SK-N-SH (cell line): Measurements from ENCODE around the gene FRS2. TPM values are rescaled to one million over a fixed set of nuclear protein-coding genes. Genes with fewer than 3 reads are reported as not detected.

Experiments used
- CTCF ChIA-PET: fragments of 300-600, 350-600 bp; formaldehyde crosslinking; extraction: SDS; loops from one replicate; lab custom pipeline; 2021; lab: Yijun Ruan, JAX
- POLR2A ChIA-PET: fragments of 350-600 bp; sonication (Branson Sonifier 250); formaldehyde crosslinking; extraction: SDS; loops from one replicate; lab custom pipeline; 2020; ENCODE audit warnings: antibody characterized with exemption, inconsistent platforms; lab: Yijun Ruan, JAX
- DNase-seq: peaks from one replicate; pipeline ENCODE4 v3.0.0; 2012
- H2AFZ ChIP-seq: fragments of 200-600 bp; sonication (generic); 2 replicates; pipeline ENCODE4 v1.8.1; 2016; ENCODE audit warnings: antibody characterized with exemption, mild to moderate bottlenecking, low read depth
- H3F3A ChIP-seq: fragments of 200-600 bp; sonication (generic); replicated peaks from 2 replicates; pipeline ENCODE3; 2016; ENCODE audit warnings: antibody characterized with exemption, mild to moderate bottlenecking; ENCODE audit not compliant: insufficient read depth
- H3K27ac ChIP-seq, 2 experiments: fragments of 200-500 bp in 1 of 2; fragments of 200-600 bp in 1 of 2; sonication (Bioruptor generic) in 1 of 2; sonication (generic), shearing (Covaris generic) in 1 of 2; 2 replicates each; pipeline versions ENCODE4 v1.5.1 to v1.6.1; 2014 to 2016; ENCODE audit warnings: low read depth in 2 of 2, inconsistent platforms in 1 of 2, low read length in 1 of 2, mild to moderate bottlenecking in 1 of 2, mixed read lengths in 1 of 2
- H3K27me3 ChIP-seq: fragments of 200-600 bp; sonication (generic), shearing (Covaris generic); 2 replicates; pipeline ENCODE4 v1.6.1; 2016; ENCODE audit warnings: mixed run types; ENCODE audit not compliant: insufficient read depth
- H3K36me3 ChIP-seq, 2 experiments: fragments of 200-500 bp in 1 of 2; fragments of 200-600 bp in 1 of 2; sonication (Bioruptor generic) in 1 of 2; sonication (generic) in 1 of 2; replicated peaks in 1 of 2; 2 replicates each; pipeline versions ENCODE3 to v1.5.1; 2014 to 2016; ENCODE audit warnings: low read length in 1 of 2, mild to moderate bottlenecking in 1 of 2; ENCODE audit not compliant: insufficient read depth in 2 of 2, control insufficient read depth in 1 of 2
- H3K4me1 ChIP-seq, 2 experiments: fragments of 200-500 bp in 1 of 2; fragments of 200-600 bp in 1 of 2; sonication (Bioruptor generic) in 1 of 2; sonication (generic), shearing (Covaris generic) in 1 of 2; 2 replicates each; pipeline versions ENCODE4 v1.5.1 to v1.6.1; 2014 to 2016; ENCODE audit warnings: low read depth in 1 of 2, low read length in 1 of 2, mixed run types in 1 of 2; ENCODE audit not compliant: insufficient read depth in 2 of 2, control insufficient read depth in 1 of 2
- H3K4me2 ChIP-seq: fragments of 200-600 bp; sonication (generic), shearing (Covaris generic); 2 replicates; pipeline ENCODE4 v1.6.1; 2017; ENCODE audit warnings: mixed run types
- H3K4me3 ChIP-seq, 2 experiments: fragments of 200-500 bp in 1 of 2; fragments of 200-600 bp in 1 of 2; sonication (Bioruptor generic) in 1 of 2; sonication (generic), shearing (Covaris generic) in 1 of 2; 2 replicates each; pipeline versions ENCODE4 v1.5.1 to v1.8.1; 2014 to 2016; ENCODE audit warnings: low read depth in 2 of 2, inconsistent platforms in 1 of 2, low read length in 1 of 2, mild to moderate bottlenecking in 1 of 2, mixed read lengths in 1 of 2, moderate library complexity in 1 of 2
- H3K79me2 ChIP-seq: fragments of 200-600 bp; sonication (generic); 2 replicates; pipeline ENCODE4 v1.8.1; 2017; ENCODE audit warnings: mild to moderate bottlenecking; ENCODE audit not compliant: insufficient read depth
- H3K9ac ChIP-seq: fragments of 200-600 bp; sonication (generic); 2 replicates; pipeline ENCODE4 v1.6.1; 2017; ENCODE audit warnings: mixed run types
- H3K9me2 ChIP-seq: fragments of 200-600 bp; sonication (generic); 2 replicates; pipeline ENCODE4 v1.6.1; 2017; ENCODE audit warnings: mixed run types
- H3K9me3 ChIP-seq: fragments of 200-600 bp; sonication (generic); 2 replicates; pipeline ENCODE4 v1.6.1; 2017; ENCODE audit warnings: mixed run types, mild to moderate bottlenecking, moderate library complexity
- H4K20me1 ChIP-seq: fragments of 200-600 bp; sonication (generic); 2 replicates; pipeline ENCODE4 v1.6.1; 2017; ENCODE audit warnings: mild to moderate bottlenecking, mixed run types; ENCODE audit not compliant: insufficient read depth
- CHD2 ChIP-seq: fragments of 150-350 bp; IDR thresholded peaks from 2 replicates; pipeline ENCODE4 v1.6.1; 2018; ENCODE audit warnings: low read length; ENCODE audit not compliant: partially characterized antibody
- EP300 ChIP-seq, 2 experiments: IDR thresholded peaks; 2 replicates each; pipeline versions ENCODE4 v1.4.0 to v1.6.1; 2012; ENCODE audit warnings: borderline replicate concordance in 1 of 2, low read depth in 1 of 2, low read length in 1 of 2
- FOSL2 ChIP-seq: IDR thresholded peaks from 2 replicates; pipeline ENCODE4 v1.4.0; 2012; ENCODE audit warnings: low read depth, mild to moderate bottlenecking, moderate library complexity, borderline replicate concordance
- JUND ChIP-seq: IDR thresholded peaks from 2 replicates; pipeline ENCODE4 v1.4.0; 2012
- MEF2A ChIP-seq: IDR thresholded peaks from 2 replicates; pipeline ENCODE4 v1.4.0; 2012; ENCODE audit warnings: low read depth, borderline replicate concordance
- NFIC ChIP-seq: IDR thresholded peaks from 2 replicates; pipeline ENCODE4 v1.4.0; 2012; ENCODE audit warnings: borderline replicate concordance
- POLR2AphosphoS5 ChIP-seq: IDR thresholded peaks from 2 replicates; pipeline ENCODE4 v1.6.1; 2012; ENCODE audit warnings: low read depth, low read length
- RAD21 ChIP-seq: IDR thresholded peaks from 2 replicates; pipeline ENCODE4 v1.6.1; 2012; ENCODE audit warnings: mild to moderate bottlenecking, low read length
- RFX5 ChIP-seq: IDR thresholded peaks from 2 replicates; pipeline ENCODE4 v1.6.1; 2012; ENCODE audit warnings: mild to moderate bottlenecking, improper control_type of control experiment, low read length
- RXRA ChIP-seq: IDR thresholded peaks from 2 replicates; pipeline ENCODE4 v1.4.0; 2012; ENCODE audit warnings: low read depth, mild to moderate bottlenecking, borderline replicate concordance
- SMC3 ChIP-seq: IDR thresholded peaks from 2 replicates; pipeline ENCODE4 v1.6.1; 2012; ENCODE audit warnings: low read depth, low read length, improper control_type of control experiment
- TAF1 ChIP-seq: IDR thresholded peaks from 2 replicates; pipeline ENCODE4 v1.6.1; 2012; ENCODE audit warnings: low read depth, mild to moderate bottlenecking, low read length, moderate library complexity, borderline replicate concordance
- USF1 ChIP-seq: IDR thresholded peaks from 2 replicates; pipeline ENCODE4 v1.4.0; 2012; ENCODE audit warnings: low read depth, borderline replicate concordance
- ZBTB33 ChIP-seq: IDR thresholded peaks from 2 replicates; pipeline ENCODE4 v1.4.0; 2012; ENCODE audit warnings: low read depth, borderline replicate concordance
- WGBS: methylation state at CpG from one replicate; pipeline ENCODE4 v1.1.6; 2017; ENCODE audit warnings: low lambda C conversion rate; 5-methylcytosine and 5-hydroxymethylcytosine counted together
- polyA plus RNA-seq, 3 experiments: library from polyadenylated mRNA; depleted of rRNA; stranded (reverse); fragments of >200 nt; gene quantifications; 2 replicates each; pipeline ENCODE4 v1.2.3, GENCODE V29; 2012

FRS2 gene
- polyA plus RNA-seq, 1 of the 3 experiments (the other 2 are of a cell fraction), result 7.1 TPM

GRCh38 chr12:69438539-69438938 lies 31.6 kb upstream of the FRS2 start:
- Histone ChIP-seq H3K4me3 (no peak overlapping the region), H3K9ac (no peak overlapping the region), H3K27ac (no peak overlapping the region), H3K36me3 (no peaks in the 10 kb centered on the region), H2AFZ (no peak overlapping the region), H3K9me2 (no peaks in the 10 kb centered on the region), H4K20me1 (no peaks in the 10 kb centered on the region), H3K4me2 (no peak overlapping the region), H3K9me3 (no peaks in the 10 kb centered on the region), H3F3A (no peaks in the 10 kb centered on the region), H3K4me1 (peaks cover 0 to 5% of the 10 kb centered on the region in 2 experiments; a peak in 1 of 4 replicates), H3K27me3 (no peaks in the 10 kb centered on the region), H3K79me2 (no peaks in the 10 kb centered on the region)
- WGBS, result 94% methylated on average over 3 of the region's 3 CpGs
- ChIA-PET POLR2A (no interaction called here), CTCF (interaction anchor here (0.7 kb wide), 1 partner anchor 12 kb away, joined by 4 read pairs; no protein-coding TSS in a partner anchor)
- no peak for TF ChIP-seq FOSL2
- no peak for TF ChIP-seq SMC3
- no peak for TF ChIP-seq RFX5
- TF ChIP-seq POLR2AphosphoS5, result no peak
- no peak for TF ChIP-seq NFIC
- no peak for TF ChIP-seq TAF1
- no peak for TF ChIP-seq ZBTB33
- no peak for TF ChIP-seq RAD21
- no peak for TF ChIP-seq CHD2
- DNase-seq, result no peak

GRCh38 chr12:69440016-69440415 lies 30.2 kb upstream of the FRS2 start:
- ChIA-PET CTCF (no interaction called here), POLR2A (no interaction called here)
- H3K4me2 ChIP-seq, result no peak overlapping the region
- H3K4me3 ChIP-seq, result no peak overlapping the region
- H3K36me3 ChIP-seq, result no peaks in the 10 kb centered on the region
- no peaks in the 10 kb centered on the region for H3K27me3 ChIP-seq
- peaks cover 0 to 5% of the 10 kb centered on the region in 2 experiments; a peak in 1 of 4 replicates for H3K4me1 ChIP-seq
- no peaks in the 10 kb centered on the region for H4K20me1 ChIP-seq
- no peak overlapping the region for H2AFZ ChIP-seq
- no peak for DNase-seq
- no peaks in the 10 kb centered on the region for H3K9me3 ChIP-seq
- no peak overlapping the region for H3K27ac ChIP-seq
- TF ChIP-seq EP300 (IDR thresholded peaks at IDR 0.05; ENCODE audit: borderline replicate concordance in 1 of 2, low read depth in 1 of 2, low read length in 1 of 2) (no peak), USF1 (no peak), CHD2 (no peak), MEF2A (no peak), RXRA (no peak), JUND (no peak), RFX5 (no peak)
- no peaks in the 10 kb centered on the region for H3F3A ChIP-seq
- H3K9ac ChIP-seq, result no peak overlapping the region
- no peaks in the 10 kb centered on the region for H3K9me2 ChIP-seq
- H3K79me2 ChIP-seq, result no peaks in the 10 kb centered on the region
- WGBS, result 86% methylated on average over 3 of the region's 3 CpGs
